ENCODE measurements around the gene THAP9. TPM values are rescaled to one million over a fixed set of nuclear protein-coding genes. Genes with fewer than 3 reads are reported as not detected.

THAP9 gene
- total RNA-seq, 1 experiment from 2014 or later, result 7.2 TPM

DNA sequence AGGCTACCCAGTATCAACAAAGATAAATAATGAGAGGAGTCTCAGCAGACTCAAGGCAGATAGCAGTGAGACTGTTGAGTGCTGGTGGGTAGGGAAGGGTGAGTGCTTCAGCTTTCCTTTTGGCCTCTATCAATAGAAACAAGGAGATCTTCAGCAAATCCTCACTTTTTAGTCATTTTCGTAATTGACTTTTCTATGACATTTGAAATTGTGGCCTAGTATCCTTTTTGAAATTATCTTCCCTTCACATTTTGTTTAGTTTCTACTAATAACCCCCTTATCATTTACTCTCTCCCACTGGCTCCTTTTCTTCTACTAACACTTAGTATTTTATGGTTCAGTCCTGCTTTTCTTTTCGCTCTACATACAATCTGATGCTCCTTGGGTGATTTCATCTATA lies 65.2 kb downstream of the THAP9 start:
- CTCF ChIA-PET, result no interaction called here
- no peak overlapping the region for H3K27ac Mint-ChIP-seq (ENCODE audit: unreplicated experiment)
- no TSS peak for BruUV-seq (replicated peaks)
- TF ChIP-seq, protein P1, sequence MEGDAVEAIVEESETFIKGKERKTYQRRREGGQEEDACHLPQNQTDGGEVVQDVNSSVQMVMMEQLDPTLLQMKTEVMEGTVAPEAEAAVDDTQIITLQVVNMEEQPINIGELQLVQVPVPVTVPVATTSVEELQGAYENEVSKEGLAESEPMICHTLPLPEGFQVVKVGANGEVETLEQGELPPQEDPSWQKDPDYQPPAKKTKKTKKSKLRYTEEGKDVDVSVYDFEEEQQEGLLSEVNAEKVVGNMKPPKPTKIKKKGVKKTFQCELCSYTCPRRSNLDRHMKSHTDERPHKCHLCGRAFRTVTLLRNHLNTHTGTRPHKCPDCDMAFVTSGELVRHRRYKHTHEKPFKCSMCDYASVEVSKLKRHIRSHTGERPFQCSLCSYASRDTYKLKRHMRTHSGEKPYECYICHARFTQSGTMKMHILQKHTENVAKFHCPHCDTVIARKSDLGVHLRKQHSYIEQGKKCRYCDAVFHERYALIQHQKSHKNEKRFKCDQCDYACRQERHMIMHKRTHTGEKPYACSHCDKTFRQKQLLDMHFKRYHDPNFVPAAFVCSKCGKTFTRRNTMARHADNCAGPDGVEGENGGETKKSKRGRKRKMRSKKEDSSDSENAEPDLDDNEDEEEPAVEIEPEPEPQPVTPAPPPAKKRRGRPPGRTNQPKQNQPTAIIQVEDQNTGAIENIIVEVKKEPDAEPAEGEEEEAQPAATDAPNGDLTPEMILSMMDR (IDR thresholded peaks at IDR 0.05; ENCODE audit: unreplicated experiment), result no peak
- no peak for DNase-seq
- no peaks in the 10 kb centered on the region for H3K36me3 Mint-ChIP-seq (ENCODE audit: insufficient read depth, unreplicated experiment)
- intact Hi-C loops (cut with micrococcal nuclease; ENCODE audit: unreplicated experiment), result no loop called here
- H3K9me3 Mint-ChIP-seq (ENCODE audit: low read depth, unreplicated experiment), result no peaks in the 10 kb centered on the region
- no peaks in the 10 kb centered on the region for H3K27me3 Mint-ChIP-seq (ENCODE audit: unreplicated experiment)
- H3K4me1 Mint-ChIP-seq (ENCODE audit: low read depth, unreplicated experiment), result no peaks in the 10 kb centered on the region
- H3K4me3 Mint-ChIP-seq (ENCODE audit: low read depth, unreplicated experiment), result no peak overlapping the region

DNA sequence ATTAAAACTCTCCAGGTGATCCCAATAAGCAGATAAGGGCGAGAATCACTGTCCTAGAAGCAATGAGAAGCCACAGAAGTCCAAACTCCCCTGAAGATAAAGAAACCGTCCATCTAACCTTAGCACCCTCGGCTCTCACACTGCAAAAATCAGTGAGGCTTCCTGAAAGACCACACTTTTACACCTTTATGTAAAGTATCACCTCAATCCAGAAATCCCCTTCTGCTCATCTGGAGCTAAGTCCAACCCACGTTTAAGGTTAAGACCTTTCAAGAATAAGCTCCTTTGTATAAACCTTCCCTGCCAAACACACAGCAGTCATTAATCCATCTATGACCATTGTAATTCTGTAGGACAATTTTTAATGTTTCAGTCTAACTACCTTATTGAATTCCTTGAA lies 68.4 kb downstream of the THAP9 start:
- no peaks in the 10 kb centered on the region for H3K27me3 Mint-ChIP-seq (ENCODE audit: unreplicated experiment)
- no peak for DNase-seq
- intact Hi-C loops (cut with micrococcal nuclease; ENCODE audit: unreplicated experiment), result no loop called here
- no peaks in the 10 kb centered on the region for H3K9me3 Mint-ChIP-seq (ENCODE audit: low read depth, unreplicated experiment)
- no peaks in the 10 kb centered on the region for H3K4me1 Mint-ChIP-seq (ENCODE audit: low read depth, unreplicated experiment)
- H3K4me3 Mint-ChIP-seq (ENCODE audit: low read depth, unreplicated experiment), result no peak overlapping the region
- TF ChIP-seq, protein P1 (IDR thresholded peaks at IDR 0.05; ENCODE audit: unreplicated experiment), result no peak
- BruUV-seq (replicated peaks), result no TSS peak
- H3K36me3 Mint-ChIP-seq (ENCODE audit: insufficient read depth, unreplicated experiment), result no peaks in the 10 kb centered on the region
- no peak overlapping the region for H3K27ac Mint-ChIP-seq (ENCODE audit: unreplicated experiment)
- CTCF ChIA-PET, result no interaction called here

DNA sequence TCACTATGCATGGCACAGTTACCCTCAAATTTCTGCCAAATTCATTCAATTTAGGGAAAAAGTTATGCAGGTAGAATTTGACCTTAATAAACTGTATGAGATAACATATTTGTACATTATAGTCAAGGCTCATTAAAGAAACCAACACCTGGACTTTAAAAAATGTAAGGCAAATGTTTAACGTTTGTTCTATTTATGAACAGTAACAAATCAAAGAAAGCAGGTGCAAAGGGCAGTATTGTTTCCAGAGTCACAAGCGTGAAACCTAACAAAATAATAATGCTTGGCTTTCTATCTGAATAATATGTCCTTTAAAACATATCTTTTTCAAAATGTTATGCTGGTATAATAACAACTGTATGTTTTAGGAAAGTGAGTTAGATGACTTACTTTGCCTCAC lies 68.9 kb downstream of the THAP9 start:
- DNase-seq, result no peak
- CTCF ChIA-PET, result no interaction called here
- Mint-ChIP-seq H3K4me3 (ENCODE audit: low read depth, unreplicated experiment) (no peak overlapping the region), H3K36me3 (ENCODE audit: insufficient read depth, unreplicated experiment) (no peaks in the 10 kb centered on the region), H3K27ac (ENCODE audit: unreplicated experiment) (no peak overlapping the region), H3K4me1 (ENCODE audit: low read depth, unreplicated experiment) (no peaks in the 10 kb centered on the region), H3K9me3 (ENCODE audit: low read depth, unreplicated experiment) (no peaks in the 10 kb centered on the region), H3K27me3 (ENCODE audit: unreplicated experiment) (no peaks in the 10 kb centered on the region)
- intact Hi-C loops (cut with micrococcal nuclease; ENCODE audit: unreplicated experiment), result no loop called here
- BruUV-seq (replicated peaks), result no TSS peak
- TF ChIP-seq, protein P1 (IDR thresholded peaks at IDR 0.05; ENCODE audit: unreplicated experiment), result no peak

Other genes starting within 250 kb of the THAP9 start
- gene SCD5, start 101.9 kb upstream of the THAP9 start, total RNA-seq (2022), result 13.9 and 16.3 TPM in 2 replicates
- gene SEC31A, start 9.6 kb upstream of the THAP9 start, total RNA-seq (2022), result 106 and 108 TPM in 2 replicates
- 16.3 and 16.4 TPM in 2 replicates for gene LIN54, start 110.1 kb downstream of the THAP9 start, total RNA-seq (2022)
- gene COPS4, start 134.4 kb downstream of the THAP9 start, total RNA-seq (2022), result 21.0 and 21.7 TPM in 2 replicates
- gene PLAC8, start 214.0 kb downstream of the THAP9 start, total RNA-seq (2022), result 6.3 and 12.6 TPM in 2 replicates

Measured in Calu3 (cell line).